Ecto neural progenitor cell (in vitro differentiated cells): ENCODE measurements around the gene RAG2.

ENCODE experiments used
- DNase-seq: peaks from one replicate; pipeline ENCODE4 v3.0.0-alpha.2; 2018; ENCODE audit warnings: low spot score

The RAG2 gene

GRCh38 chr11:36598051-36598450 is at the start of gene RAG2:
Gene RAG2, minus strand, starts transcription at chr11:36598236. Its CDS starts 4,068 bp downstream, at chr11:36594168.
- no peak for DNase-seq

DNA sequence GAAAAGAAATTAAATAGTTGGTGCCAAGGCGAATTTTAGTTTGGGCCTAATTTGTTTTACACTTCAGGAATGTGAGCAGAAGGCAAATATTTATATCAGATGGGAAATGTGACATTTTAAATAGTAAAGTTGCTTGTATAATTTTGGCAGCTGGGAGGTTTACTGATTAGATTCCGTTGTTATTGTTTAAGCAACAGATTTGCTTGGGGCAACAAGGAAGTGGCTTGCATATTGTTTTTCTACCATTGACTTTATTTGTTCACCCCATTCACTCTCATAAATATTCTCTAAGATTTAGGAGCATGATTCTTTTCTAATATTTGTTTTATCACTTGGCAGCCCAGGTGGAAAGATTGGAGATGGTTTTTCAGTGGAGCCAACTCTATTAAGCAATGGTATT is 40.5 kb upstream of the RAG2 start:
- DNase-seq = no peak

GRCh38 chr11:36635066-36635862 is 37.2 kb upstream of the RAG2 start:
- DNase-seq = no peak

DNA sequence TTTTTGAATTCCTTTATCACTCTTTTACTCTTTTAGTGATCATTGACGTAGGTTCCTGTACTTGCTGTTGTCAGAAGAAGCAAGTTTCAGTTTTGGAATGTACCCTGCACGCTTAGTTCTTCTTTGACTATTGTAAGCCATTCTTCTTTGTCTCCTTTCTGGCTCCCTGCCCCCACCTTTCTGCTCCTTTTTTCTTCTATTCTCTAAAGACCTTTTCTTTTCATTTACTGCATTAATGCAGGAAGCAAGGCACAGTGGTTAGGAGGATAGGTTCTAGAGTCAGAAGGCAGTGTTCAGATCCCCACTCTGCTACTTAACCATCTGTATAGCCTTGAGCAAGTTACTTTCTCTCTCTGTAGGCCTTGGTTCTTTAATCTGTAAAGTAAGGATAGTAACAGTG is 33.7 kb upstream of the RAG2 start:
- no peak for DNase-seq

DNA sequence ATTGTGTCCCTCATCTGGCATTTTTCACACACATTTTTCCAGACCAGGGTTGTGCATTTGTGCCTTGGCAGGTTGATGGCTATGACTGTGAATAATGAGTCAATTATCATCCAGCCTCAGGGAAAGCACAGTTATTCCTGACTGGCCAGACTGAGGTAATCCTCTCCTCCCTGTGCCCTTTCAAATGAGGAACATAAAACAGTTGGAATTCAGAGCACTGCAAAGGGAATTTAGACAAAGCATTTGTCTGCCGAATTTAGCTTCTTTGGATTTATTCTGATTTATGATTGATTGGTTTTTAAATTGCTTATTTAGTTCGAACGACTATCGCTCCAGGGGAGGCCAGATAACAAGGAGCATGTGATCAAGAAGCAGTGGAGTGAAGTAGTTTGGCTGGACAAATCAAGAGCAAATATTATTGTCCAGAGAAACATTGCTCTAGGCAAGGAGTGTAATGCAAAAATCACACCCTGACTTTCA is 30.8 kb upstream of the RAG2 start:
- no peak for DNase-seq

DNA sequence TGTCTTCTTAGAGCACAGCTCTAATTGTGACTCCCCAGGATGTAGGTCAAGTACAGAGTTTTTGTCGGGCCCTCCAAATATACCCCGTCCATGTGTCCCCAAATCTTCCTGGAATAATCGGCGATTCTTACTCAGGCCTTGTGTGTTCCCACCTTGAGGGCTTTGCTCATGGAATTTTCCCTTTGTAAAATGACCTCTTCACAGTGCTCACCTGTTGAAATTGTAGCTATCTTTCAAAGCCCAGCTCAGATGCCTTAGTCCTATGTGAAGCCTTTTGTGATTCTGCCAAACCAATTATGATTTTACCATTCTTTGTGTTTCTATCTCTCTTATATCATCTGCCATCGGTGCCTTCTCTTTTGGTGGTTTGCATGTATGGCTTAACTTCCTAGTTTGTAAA is 30.1 kb upstream of the RAG2 start:
- no peak for DNase-seq

- no peak for DNase-seq
Observed at GRCh38 chr11:36627471-36627870, 29.4 kb upstream of the RAG2 start.

DNA sequence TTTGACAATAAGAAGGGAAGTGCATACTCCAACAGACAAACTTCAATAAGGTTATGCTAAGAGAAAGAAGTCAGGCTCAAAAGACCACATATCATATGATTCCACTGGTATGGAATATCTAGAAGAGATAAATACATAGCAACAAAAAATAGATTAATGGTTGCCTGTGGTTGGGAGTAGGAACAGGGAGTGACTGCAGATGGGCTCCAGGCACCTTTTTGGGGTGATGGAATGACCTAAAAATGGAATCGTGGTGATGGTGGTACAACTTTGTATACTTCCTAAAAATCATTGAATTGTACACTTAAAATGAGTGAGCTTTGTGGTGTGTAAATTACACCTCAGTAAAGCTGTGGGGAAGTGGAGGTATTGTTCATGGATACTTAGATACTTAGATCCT is 29.0 kb upstream of the RAG2 start:
- DNase-seq = no peak

DNA sequence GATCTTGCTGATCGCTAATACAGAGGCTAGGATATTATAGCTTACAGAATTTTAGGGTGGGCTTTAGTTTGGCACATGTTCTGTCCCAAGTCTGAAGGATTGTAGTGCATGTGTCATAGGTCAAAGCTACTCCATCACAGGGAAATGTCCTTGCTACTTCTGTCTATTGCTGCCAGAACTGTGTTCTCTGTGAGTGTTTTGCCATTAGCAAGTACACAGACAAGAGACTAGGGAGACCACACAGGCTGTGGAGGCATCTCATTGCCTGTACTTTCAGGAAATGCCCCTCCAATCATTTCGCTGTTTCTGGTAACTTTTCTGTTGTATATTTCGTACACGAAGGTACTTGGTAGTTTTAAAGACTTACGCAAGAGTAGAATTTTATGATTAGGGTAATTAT is 25.5 kb upstream of the RAG2 start:
- no peak for DNase-seq

- no peak for DNase-seq
Observed at GRCh38 chr11:36622431-36623136, 24.5 kb upstream of the RAG2 start.

DNA sequence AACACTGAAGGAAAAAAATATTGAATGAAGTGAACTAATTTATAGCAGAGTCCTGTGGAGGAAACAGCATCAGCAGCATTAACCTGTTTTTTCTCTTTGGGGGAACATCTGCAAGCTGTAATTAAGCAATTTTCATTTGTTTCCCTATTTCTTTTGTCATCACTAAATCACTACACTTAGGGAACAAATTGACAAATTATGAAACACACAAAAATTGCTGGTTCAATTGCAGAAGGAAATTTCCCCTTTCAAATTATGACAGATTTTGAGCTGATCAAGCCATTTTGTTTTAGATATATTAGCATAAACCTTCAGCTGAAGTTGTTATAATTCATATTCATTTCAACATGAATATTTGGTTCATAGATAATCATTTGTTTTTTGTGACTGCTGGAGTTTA is 22.2 kb upstream of the RAG2 start:
- no peak for DNase-seq

GRCh38 chr11:36619502-36619901 is 21.5 kb upstream of the RAG2 start:
- no peak for DNase-seq

DNA sequence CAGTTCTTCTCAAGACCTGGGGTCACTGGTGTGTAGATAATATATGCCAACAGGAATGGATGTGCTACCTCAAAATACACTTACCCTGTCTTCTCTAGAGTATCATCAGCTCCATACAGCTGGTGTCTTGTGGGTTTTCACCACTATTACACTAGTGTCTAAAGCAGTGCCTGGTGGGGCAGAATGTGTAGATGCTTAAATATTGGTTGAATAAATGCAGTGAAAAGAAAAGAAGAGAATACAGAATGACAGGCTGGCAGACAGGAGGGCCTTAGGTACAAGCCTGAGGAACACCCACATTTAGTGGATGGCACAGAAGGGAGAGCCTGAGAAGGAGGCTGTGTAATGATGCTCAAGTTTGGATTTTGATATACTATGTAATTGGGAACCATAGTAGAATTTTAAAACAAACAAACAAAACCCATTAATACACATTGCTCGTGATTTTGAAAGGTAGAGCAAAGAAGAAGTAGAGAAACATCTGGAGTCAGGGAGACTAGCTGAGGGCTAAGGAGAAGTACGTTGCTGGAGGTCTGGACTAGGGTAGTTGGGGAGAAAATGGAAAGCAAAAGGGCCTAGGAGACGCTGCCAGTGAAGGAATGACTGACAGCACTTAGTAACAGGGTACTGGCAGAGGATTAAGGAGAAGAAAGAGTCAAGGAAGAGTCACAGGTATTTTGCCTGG is 20.5 kb upstream of the RAG2 start:
- no peak for DNase-seq

DNA sequence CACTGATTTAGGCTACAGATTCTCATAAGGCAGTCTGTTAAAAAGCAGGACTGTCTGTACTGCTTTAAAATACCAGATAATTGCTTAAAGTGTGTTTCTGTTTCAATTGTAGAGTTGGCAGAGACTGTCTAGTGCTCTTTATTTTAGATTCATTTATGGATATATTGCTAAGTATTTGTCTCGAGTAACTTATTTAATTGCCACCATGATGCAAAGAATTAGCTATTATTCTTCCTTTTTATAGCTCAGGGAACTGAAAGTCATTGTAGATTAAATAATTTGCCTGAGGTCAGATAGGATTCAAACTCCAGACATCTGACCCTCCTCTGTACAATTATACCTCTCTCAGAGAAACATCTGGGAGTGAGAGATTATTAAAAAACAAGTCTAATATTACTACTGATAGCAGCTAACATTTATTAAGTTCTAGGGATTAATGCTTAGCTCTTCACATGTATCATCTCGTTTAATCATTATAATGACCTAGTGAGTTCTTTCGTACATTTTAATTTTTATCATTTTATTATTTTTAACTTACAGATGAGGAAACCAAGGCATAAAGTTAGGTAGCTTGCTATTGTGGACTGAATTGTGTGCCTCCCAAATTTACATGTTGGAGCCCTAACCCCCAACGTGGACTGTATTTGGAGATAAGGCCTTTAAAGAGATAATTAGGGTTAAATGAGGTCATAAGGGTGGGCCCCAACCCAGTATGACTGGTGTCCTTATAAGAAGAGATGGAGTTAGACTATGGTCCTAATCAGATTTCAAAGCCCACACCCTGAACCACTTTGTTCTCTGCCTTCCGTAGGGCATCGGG is 19.7 kb upstream of the RAG2 start:
- DNase-seq = no peak

GRCh38 chr11:36615826-36616225 is 17.8 kb upstream of the RAG2 start:
- no peak for DNase-seq

DNA sequence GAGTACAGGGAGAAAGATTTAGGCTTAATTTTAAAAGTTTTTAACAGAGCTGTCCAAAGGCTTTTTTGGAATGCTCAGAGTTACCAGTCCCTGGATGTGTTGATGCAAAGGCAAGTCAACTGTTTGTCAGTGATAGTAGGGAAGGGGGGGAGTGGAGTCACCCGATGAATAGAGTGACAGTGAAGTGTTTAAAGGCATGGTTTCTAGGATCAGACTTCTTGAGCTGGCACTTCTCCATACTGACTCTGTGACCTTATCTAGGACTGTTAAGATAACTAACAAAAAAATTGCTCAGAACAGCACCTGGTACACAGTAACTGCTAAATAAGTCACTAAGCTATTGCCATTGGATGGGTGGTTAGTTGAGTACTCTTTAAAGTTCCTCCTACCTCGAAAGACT is 11.3 kb upstream of the RAG2 start:
- DNase-seq = no peak

GRCh38 chr11:36608491-36609199 is 10.6 kb upstream of the RAG2 start:
- no peak for DNase-seq

DNA sequence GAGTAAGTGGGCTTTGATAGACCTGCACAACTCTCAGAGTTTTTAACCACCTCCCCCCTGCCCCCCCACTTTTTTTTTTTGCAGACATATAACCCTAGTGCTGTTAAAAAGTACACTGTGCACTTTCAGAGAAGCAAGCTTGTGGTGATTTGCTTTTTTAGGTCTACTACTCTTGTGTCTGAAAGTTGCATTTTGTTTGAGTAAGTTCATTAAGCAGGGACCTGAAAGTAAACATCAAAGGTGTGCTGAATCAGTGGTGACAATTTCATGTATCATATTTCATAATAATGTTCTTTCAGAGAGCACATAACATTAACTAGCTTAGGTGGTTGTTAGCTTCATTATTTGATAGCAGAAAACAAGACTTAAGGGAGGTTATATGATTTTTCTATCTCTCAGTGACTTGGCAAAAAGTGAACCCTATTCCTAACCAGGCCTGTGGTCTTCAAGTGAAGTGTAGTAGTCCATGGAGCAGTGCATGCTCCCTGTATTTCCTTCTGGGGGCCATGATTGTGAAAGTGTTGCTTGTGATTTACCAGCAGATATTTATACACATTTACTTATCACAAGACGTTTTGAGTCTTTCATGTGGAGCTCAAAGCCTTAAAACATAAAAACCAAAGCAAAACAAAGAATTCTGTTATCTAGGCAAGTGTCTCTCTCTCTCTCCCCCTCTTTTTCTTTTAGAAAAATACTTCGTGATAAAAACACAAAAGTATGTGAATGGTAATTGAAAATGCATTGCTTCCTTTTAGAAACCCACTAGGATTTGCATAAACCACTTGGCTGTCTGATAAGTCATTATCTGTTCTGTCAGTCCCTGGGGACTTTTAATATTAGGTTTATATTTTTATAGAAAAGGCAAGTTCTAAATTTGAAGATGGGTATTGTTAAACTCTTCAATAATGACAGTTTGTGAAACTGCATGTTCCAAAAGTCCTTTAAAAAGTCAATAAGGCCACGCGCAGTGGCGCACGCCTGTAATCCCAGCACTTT is 7.5 kb upstream of the RAG2 start:
- DNase-seq = no peak

DNA sequence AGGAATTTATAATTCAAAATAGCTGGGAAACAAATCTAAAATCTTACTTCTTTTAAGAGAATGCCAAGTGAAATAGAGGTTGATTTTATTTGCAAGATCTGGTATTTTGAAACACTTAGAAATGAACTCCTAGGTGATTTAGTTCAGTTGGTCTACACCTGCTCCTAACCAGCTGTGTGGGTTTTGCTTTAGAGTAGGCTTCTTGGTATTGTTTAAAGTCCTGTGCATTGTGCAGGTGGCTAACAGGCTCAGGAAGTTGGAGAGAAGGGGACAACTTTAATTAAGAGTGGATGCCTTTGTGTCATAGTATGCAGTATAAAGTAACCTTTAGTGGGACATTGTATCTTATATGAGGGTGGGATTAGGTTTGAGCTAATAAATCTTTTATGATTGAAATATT is 4.1 kb upstream of the RAG2 start:
- no peak for DNase-seq

DNA sequence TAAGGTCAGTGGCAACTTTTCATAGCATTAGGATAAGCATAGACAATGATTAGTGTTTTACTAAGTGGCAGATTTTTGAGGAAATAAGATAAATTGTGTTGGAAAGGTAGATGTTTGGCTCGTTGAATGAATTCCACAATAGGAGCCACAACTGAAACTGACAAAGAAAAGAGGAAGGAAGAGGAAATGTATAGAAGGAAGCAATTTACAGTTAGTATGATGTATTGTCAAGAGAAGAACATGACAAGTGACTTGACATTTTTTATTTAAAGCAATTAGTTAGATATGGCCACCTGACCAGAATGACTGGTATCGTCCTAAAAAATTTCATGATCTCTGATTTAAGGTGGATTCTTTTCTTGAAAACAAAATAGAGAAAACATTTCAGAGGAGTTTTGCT is 3.1 kb upstream of the RAG2 start:
- no peak for DNase-seq
